Stimulated activated CD4-positive, alpha-beta T cell treated with anti-CD3 and anti-CD28 coated beads, TNF-alpha, amount 100 ng/mL, for 48 hours (primary cell): ENCODE data around the gene RMDN3.

ENCODE experiments used
- DNase-seq, 3 donors: peaks; one replicate each; pipeline ENCODE4 v3.0.0-alpha.2; 2020; ENCODE audit warnings: low read depth in 3 of 3

RMDN3 gene

GRCh38 chr15:40694688-40695468 lies 60.2 kb downstream of the RMDN3 start, which contains the start of gene RAD51:
RAD51 (plus strand) TSS chr15:40695174; CDS start chr15:40698759, 3,585 bp downstream.
- peak; percentile 86 to 93 (median 89) for DNase-seq

DNA sequence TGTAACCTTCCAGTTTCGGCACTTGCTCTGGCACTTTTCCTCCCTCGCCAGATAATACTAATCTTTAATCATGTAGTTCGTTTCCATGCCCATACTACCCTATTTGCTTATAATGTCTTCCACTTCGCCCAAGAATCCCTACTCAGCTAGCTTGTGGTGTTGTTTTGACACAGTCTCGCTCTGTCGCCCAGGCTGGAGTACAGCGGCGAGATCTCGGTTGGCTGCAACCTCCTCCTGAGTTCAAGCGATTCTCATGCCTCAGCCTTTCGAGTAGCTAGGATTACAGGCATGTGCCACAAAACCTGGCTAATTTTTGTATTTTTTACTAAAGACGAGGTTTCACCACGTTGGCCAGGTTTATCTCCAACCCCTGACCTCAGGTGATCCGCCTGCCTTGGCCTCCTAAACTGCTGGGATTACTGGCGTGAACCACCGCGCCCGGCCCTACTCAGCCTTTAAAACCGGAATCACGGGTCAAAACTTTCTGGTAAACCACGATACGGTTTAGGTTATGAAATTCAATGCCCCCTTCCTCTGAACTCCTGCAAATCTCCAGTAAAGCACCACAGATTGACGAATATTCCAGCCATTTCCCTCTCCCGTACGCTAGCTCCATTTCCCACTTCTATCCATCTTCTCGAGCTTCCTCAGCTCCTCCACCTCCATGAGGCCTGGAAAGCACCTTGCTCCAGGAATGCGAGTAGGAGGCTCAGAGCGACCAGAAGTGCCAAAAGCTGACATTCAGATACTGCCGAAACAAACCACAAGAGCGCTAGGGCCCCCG lies 61.0 kb downstream of the RMDN3 start:
- DNase-seq = no peak

- no peak for DNase-seq
Measured at GRCh38 chr15:40691737-40692136, 63.3 kb downstream of the RMDN3 start.

DNA sequence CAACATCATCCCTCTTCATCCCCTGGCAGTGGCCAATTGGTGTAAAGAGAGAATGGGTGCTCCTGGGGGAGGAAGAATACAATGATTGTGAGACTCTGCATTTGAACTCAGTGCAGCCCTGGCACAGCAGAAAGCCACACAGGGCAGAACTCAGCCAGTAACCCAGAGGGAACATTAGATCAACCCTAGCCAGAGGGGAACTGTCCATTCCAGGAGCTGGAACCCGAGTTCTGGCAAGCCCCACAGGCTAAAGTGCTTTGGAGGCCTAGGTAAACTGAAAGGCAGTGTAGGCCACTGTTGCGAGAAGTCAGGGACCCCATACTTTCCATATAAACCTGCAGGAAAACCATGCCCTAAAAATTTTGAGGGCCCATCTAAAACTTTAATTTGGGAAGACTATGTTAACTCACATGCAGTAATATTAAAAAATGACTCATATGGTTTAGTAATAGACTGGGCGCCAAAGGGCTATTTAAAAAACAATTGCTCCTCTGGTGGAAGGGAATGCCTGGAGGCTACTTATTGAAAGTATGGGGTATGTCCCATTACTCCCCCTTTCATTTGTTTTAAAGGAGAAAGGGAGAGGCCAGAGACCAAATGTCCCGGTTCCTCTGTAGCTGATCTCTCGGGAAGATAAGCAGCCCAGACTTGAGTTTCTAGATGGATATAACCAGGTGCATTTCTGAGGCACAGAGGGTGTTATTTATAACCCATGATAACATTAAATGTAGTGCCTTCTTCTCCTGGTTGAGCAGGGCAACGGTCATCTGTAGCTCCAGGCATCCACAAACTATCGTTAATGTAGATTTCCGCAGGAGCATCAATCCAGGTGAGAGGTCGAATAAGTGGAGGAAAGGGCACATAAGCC lies 65.9 kb downstream of the RMDN3 start:
- no peak for DNase-seq
